HG02678 (cell line): ENCODE results near the gene GALM.
A peak's percentile ranks its signal among the peaks of the same experiment; 100 is the strongest.
"Not testable (repeated sequence)": the region's sequence is repeated elsewhere in the genome, so short reads cannot be mapped to it uniquely, and the experiment has no call there.

Experiments
- ATAC-seq: cut with Tn5 transposase; IDR thresholded peaks from one replicate; pipeline ENCODE4 v1.9.1; 2021; ENCODE audit warnings: mild to moderate bottlenecking, moderate library complexity; ENCODE audit not compliant: unreplicated experiment

Gene GALM

DNA sequence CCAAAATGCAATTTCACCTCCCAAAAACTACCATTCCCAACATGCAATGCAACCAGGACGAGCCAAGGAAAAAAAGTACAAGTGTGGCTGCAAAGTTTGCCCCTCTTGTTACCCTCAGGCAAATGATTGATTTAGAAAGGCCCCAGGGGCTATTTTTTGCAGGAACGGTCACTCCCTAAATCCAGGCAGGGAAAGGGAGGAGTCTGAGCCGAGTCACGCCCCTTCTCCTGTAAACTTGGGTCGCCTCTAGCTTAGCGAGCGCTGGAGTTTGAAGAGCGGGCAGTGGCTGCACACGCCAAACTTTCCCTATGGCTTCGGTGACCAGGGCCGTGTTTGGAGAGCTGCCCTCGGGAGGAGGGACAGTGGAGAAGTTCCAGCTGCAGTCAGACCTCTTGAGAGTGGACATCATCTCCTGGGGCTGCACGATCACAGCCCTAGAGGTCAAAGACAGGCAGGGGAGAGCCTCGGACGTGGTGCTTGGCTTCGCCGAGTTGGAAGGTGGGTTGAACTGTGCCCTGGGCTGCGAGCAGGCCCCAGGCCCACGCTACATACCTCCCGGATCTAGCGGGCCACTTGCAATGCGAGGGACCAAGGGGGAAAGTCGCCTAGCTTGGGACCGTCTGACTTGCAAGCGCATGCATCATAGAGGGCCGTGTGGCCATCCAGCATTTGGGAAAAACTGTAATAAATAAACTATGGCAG, at the start of gene GALM:
Gene GALM, plus strand, starts transcription at position 261 of the 702 bp plus-strand sequence. Its CDS starts 48 bp downstream, at position 309.
- peak; percentile 52 for ATAC-seq

DNA sequence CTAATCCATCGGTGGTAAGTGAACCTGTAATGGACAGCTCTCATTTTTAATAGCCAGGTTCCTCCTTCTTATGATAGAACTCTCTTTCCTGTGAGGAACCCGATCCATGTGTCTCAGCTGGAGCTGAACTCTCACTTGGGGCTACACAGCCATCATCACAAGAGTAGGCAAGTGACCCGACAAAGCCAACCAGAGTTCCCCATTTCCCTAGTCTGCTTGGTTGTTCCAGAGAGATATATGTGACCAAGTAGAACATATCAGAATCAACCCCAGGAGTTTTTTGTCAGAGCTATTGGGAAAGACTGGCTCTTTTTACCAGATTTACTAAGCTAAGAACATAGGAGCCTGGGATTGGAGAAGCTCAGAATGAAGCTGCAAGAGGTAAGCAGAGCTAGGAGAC, 48.6 kb upstream of the GALM start:
- no peak for ATAC-seq

GRCh38 chr2:38619458-38620164, 46.3 kb upstream of the GALM start:
- ATAC-seq = no peak

DNA sequence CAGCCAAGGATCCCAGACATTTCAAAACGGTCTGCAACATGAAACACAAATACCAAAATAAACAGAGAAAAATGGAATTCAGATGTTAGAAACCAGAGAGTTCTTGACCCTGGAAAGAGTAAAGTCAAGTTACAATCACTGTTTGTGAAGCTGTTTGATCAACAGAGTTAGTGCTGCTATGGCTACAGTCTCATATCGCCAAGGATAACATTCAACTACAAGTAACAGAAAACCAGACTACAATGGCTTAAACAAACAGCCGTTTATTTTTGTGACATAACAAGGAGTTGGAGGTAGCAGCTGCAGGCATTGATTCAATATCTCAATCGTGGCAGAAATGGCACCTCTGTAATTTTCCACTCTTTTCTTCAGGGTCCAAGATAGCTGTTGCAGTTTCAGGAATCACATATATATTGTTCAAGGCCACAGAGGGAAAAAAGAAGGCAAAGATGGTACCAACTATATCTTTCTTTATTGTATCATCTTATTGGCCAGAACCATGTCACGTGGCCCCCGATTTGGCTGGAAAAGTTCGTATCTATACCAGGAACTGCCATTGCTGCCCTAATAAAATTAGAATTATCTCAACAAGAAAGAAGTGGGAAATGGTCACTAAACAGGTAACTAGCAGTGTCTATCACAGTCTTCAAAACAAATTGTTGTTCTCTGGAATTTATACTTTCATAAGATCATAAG, 45.5 kb upstream of the GALM start:
- no peak for ATAC-seq

GRCh38 chr2:38621018-38621417, 44.9 kb upstream of the GALM start:
- ATAC-seq = no peak

- no peak for ATAC-seq
Observed at GRCh38 chr2:38622210-38622609, 43.7 kb upstream of the GALM start.

DNA sequence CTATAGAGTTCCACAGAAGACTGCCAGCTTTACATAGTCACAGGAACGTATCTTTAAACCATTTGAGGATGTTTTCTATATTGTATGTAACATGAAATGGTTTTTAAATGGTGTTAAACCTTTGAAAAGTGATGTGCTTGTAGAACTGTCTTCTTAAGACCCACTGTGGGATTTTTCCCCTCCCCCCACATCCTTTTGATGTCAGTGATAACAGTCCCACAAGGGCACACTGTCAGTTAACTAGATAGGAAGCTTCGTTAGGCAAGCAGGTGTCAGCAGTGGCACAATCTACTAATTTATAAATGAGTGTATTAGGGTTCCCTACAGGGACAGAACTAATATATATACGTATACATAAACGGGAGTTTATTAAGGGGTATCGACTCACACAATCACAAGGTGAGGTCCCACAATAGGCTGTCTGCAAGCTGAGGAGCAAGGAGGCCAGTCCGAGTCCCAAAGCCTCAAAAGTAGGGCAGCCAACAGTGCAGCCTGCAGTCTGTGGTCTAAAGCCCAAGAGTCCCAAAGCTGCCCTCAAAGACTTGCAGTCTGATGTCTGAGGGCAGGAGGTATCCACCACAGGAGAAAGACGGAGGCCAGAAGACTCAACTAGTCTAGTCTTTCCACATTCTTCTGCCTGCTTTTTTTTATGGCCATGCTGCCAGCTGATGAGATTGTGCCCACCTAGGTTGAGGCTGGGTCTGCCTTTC, 39.4 kb upstream of the GALM start:
- ATAC-seq = no peak

GRCh38 chr2:38627391-38627790, 38.5 kb upstream of the GALM start:
- ATAC-seq = no peak

DNA sequence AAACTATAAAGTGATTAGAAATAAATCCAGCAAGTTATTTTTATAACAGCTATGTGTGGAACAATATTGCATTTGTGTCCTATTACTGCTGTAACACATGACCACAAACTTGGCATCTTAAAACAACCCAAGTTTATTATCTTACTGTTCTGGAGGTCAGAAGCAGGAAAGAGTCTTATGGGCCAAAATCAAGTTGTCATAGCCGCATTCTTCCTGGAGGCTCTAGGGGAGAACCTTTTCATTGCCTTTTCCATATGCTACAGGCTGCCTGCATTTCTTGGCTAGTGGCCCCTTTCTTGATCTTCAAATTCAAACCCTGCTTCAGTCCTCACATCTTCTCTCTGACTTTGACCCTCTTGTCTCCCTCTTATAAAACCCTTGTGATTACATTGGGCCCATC, 36.2 kb upstream of the GALM start:
- no peak for ATAC-seq

- no peak for ATAC-seq
Observed at GRCh38 chr2:38631976-38632375, 33.9 kb upstream of the GALM start.

GRCh38 chr2:38632980-38633379, 32.9 kb upstream of the GALM start:
- ATAC-seq = no peak

DNA sequence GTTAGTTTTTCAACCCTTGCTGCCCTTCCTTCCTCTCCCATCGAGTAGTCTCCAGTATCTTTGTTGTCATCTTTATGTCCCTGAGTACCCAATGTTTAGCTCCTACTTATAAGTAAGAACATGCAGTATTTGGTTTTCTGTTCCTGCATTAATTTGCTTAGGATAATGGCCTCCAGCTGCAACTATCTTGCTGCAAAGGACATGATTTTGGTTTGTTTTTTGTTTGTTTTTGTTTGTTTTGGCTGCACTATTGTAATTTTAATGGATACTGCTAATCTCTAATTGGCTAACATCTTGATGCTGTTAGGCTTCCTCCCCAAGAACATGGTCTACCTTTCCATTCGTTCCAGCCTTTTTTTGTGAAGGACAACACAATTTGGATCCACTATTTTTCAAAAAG, 32.0 kb upstream of the GALM start:
- no peak for ATAC-seq

DNA sequence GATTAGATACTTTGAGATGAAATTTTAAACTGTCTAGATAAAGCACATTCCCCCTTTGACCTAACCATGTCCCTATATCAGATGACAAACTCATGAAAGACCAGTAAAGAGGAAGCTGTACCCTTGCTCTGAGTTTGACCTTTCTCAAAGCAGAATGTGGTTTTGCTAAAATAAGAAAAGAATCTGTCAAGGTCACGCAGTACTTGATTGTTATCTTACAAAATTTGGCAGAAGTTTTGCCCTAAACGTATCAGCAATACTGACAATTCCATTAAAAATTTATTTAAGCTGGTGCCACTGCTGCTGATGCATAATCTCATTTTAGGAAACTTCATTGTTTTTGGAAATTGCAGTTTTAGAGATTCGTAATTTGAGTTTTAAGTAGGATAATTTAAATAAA, 31.2 kb upstream of the GALM start:
- ATAC-seq = peak; percentile 80

DNA sequence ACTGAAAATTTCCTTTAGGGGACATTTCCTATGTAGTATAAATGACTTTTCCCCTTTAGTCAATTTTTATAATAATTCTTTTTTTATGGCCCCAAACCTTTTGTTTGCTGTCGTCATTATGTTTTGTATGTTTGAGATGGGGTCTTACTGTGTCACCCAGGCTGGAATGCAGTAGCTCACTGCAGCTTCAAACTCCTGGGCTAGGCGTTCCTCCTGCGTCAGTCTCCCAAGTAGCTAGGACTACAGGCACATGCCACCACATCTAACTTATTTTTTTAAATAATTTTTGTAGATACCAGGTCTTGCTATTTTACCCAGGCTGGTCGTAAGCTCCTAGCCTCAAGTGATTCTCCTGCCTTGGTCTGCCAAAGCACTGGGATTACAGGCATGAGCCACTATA, 30.8 kb upstream of the GALM start:
- no peak for ATAC-seq

GRCh38 chr2:38636069-38636468, 29.8 kb upstream of the GALM start:
- no peak for ATAC-seq

GRCh38 chr2:38642373-38643017, 23.4 kb upstream of the GALM start:
- ATAC-seq = not testable (repeated sequence)

DNA sequence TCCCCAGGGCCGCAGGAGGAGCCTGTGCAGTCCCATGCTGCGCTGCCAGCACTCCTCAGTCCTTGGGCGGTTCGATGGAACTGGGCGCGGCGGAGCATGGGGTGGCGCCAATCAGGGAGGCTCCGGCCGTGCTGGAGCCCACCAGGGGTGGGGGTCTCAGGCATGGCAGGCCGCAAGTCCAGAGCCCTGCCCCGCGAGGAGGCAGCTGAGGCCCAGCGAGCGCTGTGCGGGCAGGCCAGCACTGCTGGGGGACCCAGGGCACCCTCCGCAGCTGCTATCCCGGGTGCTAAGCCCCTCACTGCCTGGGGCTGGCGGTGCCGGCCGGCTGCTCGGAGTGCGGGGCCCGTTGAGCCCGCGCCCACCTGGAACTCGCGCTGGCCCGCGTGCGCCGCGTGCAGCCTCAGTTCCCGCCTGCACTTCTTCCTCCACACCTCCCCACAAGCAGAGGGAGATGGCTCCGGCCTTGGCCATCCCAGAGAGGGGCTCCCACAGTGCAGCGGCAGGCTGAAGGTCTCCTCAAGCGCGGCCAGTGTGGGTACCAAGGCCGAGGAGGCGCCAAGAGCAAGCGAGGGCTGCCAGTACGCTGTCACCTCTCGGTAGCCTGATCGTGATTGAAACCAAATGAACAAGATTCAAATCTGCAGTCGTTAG, 22.8 kb upstream of the GALM start:
- ATAC-seq = no peak

GRCh38 chr2:38643683-38644511, 22.0 kb upstream of the GALM start:
- ATAC-seq = not testable (repeated sequence)

GRCh38 chr2:38648107-38648761, 17.7 kb upstream of the GALM start:
- no peak for ATAC-seq
